Measurements from ENCODE around the gene KRTAP16-1. TPM values are rescaled to one million over a fixed set of nuclear protein-coding genes. Genes with fewer than 3 reads are reported as not detected.

KRTAP16-1 gene
- total RNA-seq, 1 donor from 2014 or later: not detected

- no peaks in the 10 kb centered on the region for H3K36me3 Mint-ChIP-seq (ENCODE audit: low read depth)
- peaks cover 20% of the 10 kb centered on the region for H3K27me3 Mint-ChIP-seq
- ATAC-seq (ENCODE audit: low read depth) (no peak), DNase-seq (no peak)
- POLR2A ChIA-PET: no interaction called here
- no peak for TF ChIP-seq CTCF (IDR thresholded peaks at IDR 0.05)
- no peak overlapping the region for H3K27ac Mint-ChIP-seq
- CTCF ChIA-PET: no interaction called here
- H3K4me3 Mint-ChIP-seq: no peak overlapping the region
- peaks cover 5% of the 10 kb centered on the region for H3K9me3 Mint-ChIP-seq
- intact Hi-C loops (cut with micrococcal nuclease): no loop called here
- peaks cover under 1% of the 10 kb centered on the region for H3K4me1 Mint-ChIP-seq
These were observed 12.3 kb downstream of the KRTAP16-1 start for GRCh38 chr17:41296846-41297245.

DNA sequence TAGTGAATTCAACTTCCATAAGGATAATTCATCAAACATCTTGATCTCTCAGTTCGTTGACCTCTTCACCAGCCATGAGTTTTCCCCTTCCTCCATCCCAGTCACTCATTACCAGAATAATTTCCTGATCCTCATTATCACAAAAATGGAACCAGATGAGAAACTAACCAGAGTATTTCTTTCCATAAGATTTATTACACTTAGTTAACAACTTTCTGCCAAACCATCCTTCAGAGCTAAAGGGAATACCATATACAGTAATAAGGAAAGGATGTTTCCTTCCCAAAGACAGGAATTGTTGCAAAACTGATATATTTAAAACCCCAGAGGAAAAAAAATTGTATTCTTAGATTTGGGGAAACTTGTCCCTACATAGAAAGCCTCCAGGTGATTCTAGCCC, 15.1 kb downstream of the KRTAP16-1 start:
- ATAC-seq (ENCODE audit: low read depth) (no peak), DNase-seq (no peak)
- no peak for TF ChIP-seq CTCF (IDR thresholded peaks at IDR 0.05)
- H3K4me3 Mint-ChIP-seq: no peak overlapping the region
- no peak overlapping the region for H3K27ac Mint-ChIP-seq
- H3K9me3 Mint-ChIP-seq: no peaks in the 10 kb centered on the region
- no peaks in the 10 kb centered on the region for H3K4me1 Mint-ChIP-seq
- intact Hi-C loops (cut with micrococcal nuclease): no loop called here
- H3K36me3 Mint-ChIP-seq (ENCODE audit: low read depth): no peaks in the 10 kb centered on the region
- POLR2A ChIA-PET: no interaction called here
- H3K27me3 Mint-ChIP-seq: peaks cover 17% of the 10 kb centered on the region
- CTCF ChIA-PET: no interaction called here

GRCh38 chr17:41287050-41287449, 22.1 kb downstream of the KRTAP16-1 start:
- H3K27ac Mint-ChIP-seq: no peak overlapping the region

DNA sequence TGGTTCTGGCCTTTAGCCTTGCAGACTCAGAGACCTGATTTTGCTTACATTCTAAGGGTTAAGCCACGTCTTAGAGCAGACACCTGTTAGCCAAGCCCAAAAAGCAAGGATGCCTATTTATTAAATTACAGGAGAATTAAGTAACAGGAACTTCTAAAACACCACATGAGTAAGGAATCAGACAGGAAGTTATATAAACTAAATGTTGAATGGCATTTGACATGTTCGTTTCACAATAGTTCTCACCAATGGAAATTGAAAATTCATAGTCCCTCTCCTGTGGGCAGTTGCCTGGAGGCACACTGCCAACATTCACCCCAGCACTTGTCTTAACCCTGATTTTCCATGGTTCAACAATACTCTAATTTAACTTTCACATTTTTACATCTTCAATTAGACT, 24.6 kb downstream of the KRTAP16-1 start:
- intact Hi-C loops (cut with micrococcal nuclease): no loop called here
- ChIA-PET CTCF (no interaction called here), POLR2A (no interaction called here)
- Mint-ChIP-seq H3K36me3 (ENCODE audit: low read depth) (no peaks in the 10 kb centered on the region), H3K4me1 (no peaks in the 10 kb centered on the region), H3K27ac (no peak overlapping the region), H3K9me3 (no peaks in the 10 kb centered on the region), H3K27me3 (peaks cover 16% of the 10 kb centered on the region), H3K4me3 (no peak overlapping the region)
- ATAC-seq (ENCODE audit: low read depth): no peak
- TF ChIP-seq CTCF (IDR thresholded peaks at IDR 0.05): no peak
- DNase-seq: no peak

More at GRCh38 chr17:41287050-41287449, 22.1 kb downstream of the KRTAP16-1 start:
- intact Hi-C loops (cut with micrococcal nuclease): no loop called here
- H3K27me3 Mint-ChIP-seq: peaks cover 15% of the 10 kb centered on the region
- ChIA-PET POLR2A (no interaction called here), CTCF (no interaction called here)
- no peak for DNase-seq
- no peak overlapping the region for H3K4me3 Mint-ChIP-seq
- H3K36me3 Mint-ChIP-seq (ENCODE audit: low read depth): no peaks in the 10 kb centered on the region
- ATAC-seq (ENCODE audit: low read depth): no peak
- no peak for TF ChIP-seq CTCF (IDR thresholded peaks at IDR 0.05)
- H3K9me3 Mint-ChIP-seq: no peaks in the 10 kb centered on the region
- no peaks in the 10 kb centered on the region for H3K4me1 Mint-ChIP-seq

DNA sequence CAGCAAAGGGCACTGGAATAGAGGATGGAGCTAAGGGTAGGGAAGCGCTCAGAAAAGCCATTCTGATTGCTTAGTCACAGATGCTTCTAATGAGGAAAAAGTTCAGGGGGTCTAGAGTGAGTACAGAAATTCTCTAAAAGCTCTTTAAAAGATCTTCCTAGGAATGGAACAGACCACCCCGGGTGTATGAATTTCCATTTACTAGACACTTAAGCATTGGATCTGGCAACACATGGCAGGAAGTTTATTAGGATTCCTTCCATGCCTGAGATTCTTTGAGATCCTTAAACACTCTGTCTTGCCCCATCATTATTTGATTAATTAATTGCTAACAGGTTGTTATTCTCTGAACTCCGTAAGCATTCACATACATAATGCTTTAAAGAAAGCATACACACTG, 25.1 kb downstream of the KRTAP16-1 start:
- DNase-seq (no peak), ATAC-seq (ENCODE audit: low read depth) (no peak)
- CTCF ChIA-PET: no interaction called here
- H3K4me3 Mint-ChIP-seq: no peak overlapping the region
- no peaks in the 10 kb centered on the region for H3K4me1 Mint-ChIP-seq
- TF ChIP-seq CTCF (IDR thresholded peaks at IDR 0.05): no peak
- H3K27me3 Mint-ChIP-seq: peaks cover 16% of the 10 kb centered on the region
- POLR2A ChIA-PET: no interaction called here
- intact Hi-C loops (cut with micrococcal nuclease): no loop called here
- H3K36me3 Mint-ChIP-seq (ENCODE audit: low read depth): no peaks in the 10 kb centered on the region
- H3K27ac Mint-ChIP-seq: no peak overlapping the region
- no peaks in the 10 kb centered on the region for H3K9me3 Mint-ChIP-seq
